ENCODE results near the gene CELA1.
"Not testable (repeated sequence)": the region's sequence is repeated elsewhere in the genome, so short reads cannot be mapped to it uniquely, and the experiment has no call there.

Gene CELA1

GRCh38 chr12:51307655-51308593 lies 38.6 kb downstream of the CELA1 start:
- DNase-seq: no peak

GRCh38 chr12:51306507-51306906 lies 40.0 kb downstream of the CELA1 start:
- DNase-seq: no peak

GRCh38 chr12:51300768-51301167 lies 45.7 kb downstream of the CELA1 start:
- not testable (repeated sequence) for DNase-seq

- no peak for DNase-seq
Measured at GRCh38 chr12:51295651-51296050, 50.8 kb downstream of the CELA1 start.

GRCh38 chr12:51294097-51294496 lies 52.4 kb downstream of the CELA1 start:
- DNase-seq: not testable (repeated sequence)

- DNase-seq: no peak
Measured at GRCh38 chr12:51293696-51294095, 52.8 kb downstream of the CELA1 start.

GRCh38 chr12:51291603-51292513 lies 54.6 kb downstream of the CELA1 start:
- peak; percentile 33 for DNase-seq

GRCh38 chr12:51285843-51286242 lies 60.6 kb downstream of the CELA1 start:
- DNase-seq: no peak

GRCh38 chr12:51281202-51281924 lies 65.1 kb downstream of the CELA1 start:
- no peak for DNase-seq
